T47D (cell line): ENCODE results near the gene SRD5A1.

ENCODE experiments used
- DNase-seq, 2 experiments: peaks; one replicate each; pipeline versions ENCODE4 v3.0.0 to v3.0.0-alpha.2; 2011 to 2012; ENCODE audit warnings: low read depth in 1 of 2, low spot score in 1 of 2
- JUND ChIP-seq: IDR thresholded peaks from 2 replicates; pipeline ENCODE4 v1.6.1; 2012; ENCODE audit warnings: low read depth
- in situ Hi-C: cut with HindIII; loops from 2 replicates; pipeline ENCODE4 v1.10.0; 2016; ENCODE audit warnings: low sequenced_read_pairs, low pct_unique_long_range_greater_than_20kb

SRD5A1 gene

GRCh38 chr5:6716629-6717149, 83.4 kb downstream of the SRD5A1 start:
- TF ChIP-seq JUND, result no peak
- no peak for DNase-seq
- in situ Hi-C loops, result no loop called here

GRCh38 chr5:6717247-6717646, 84.0 kb downstream of the SRD5A1 start:
- no peak for TF ChIP-seq JUND
- no peak for DNase-seq
- in situ Hi-C loops, result no loop called here

DNA sequence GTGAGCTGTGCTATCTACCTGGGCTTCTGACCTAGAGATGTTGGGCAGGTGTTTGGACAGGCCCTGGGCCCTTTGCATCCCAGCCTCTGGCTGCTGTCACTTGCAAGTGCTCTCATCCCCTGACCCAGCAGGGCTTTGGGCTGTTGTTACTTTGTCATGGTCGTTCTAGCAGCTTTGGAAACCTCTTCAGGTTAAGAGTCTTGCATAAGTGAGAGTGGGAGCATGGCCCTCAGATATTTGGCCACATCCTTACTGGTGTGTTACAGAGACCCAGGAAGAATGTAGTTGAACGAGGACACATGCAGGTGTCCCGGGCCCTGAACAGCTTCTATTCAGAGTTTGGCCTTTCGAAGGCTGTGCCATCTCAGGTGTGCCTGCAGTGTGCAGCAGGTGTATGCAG, 84.4 kb downstream of the SRD5A1 start:
- in situ Hi-C loops, result no loop called here
- TF ChIP-seq JUND, result no peak

GRCh38 chr5:6718161-6718681, 85.0 kb downstream of the SRD5A1 start:
- no peak for TF ChIP-seq JUND
- in situ Hi-C loops, result no loop called here
- no peak for DNase-seq

More for the DNA sequence above, 84.4 kb downstream of the SRD5A1 start:
- no peak for DNase-seq

DNA sequence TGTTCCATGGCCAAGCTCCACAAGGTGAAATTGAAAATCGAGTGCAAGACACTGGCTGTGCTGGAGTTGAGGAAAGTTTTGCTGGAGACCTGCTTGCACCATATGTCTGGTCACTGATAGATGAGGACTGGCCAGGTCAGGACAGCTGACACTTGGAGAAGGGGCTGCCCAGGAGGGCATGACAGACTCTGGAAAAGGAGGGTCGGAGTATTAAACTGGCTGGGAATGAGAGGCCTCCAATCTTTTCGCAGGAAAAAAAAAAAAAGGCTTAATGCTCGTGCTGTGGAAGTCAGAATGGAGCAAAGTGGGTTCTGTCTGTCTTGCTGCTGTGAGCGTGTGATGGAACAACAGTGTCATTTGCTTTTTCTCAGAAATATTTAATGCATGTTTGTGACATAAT, 85.5 kb downstream of the SRD5A1 start:
- in situ Hi-C loops, result no loop called here
- TF ChIP-seq JUND, result no peak
- no peak for DNase-seq

DNA sequence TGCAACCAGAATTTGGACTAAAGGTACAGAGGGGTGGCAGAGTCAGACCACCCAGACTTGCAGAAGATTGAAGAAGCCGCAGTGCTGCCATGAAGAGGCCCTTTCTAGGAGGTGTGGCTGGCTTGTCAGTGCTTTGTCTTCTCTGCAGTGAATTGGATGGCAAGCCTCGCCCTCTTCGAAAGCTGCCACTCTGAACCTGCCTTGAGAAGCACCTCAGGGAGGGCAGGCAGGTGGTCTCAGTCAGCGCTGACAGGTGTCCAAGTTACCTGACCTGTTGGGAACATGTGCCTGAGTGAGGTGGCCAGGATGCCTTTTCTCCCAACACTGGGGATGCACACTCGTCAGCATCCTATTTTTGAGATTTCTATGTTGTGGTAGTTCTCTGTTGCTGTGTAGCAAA, 86.2 kb downstream of the SRD5A1 start:
- no peak for DNase-seq
- in situ Hi-C loops, result no loop called here
- TF ChIP-seq JUND, result no peak

- DNase-seq, result no peak
- TF ChIP-seq JUND, result no peak
- in situ Hi-C loops, result no loop called here
Observed at GRCh38 chr5:6719896-6720560, 86.8 kb downstream of the SRD5A1 start.

DNA sequence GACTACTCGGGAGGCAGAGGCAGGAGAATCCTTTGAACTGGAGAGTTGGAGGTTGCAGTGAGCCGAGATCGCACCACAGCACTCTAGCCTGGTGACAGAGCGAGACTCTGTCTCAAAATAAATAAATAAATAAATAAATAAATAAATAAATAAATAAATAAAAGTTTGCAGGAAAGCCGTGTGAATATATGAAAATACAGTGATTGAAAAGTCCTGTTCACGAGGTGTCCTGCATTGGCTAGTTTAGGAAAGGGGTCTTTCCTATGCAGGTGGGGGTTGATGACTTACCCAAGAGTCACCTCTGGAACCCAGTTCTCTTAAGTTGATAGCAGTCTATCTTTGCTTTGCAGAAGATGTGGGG, 87.3 kb downstream of the SRD5A1 start:
- in situ Hi-C loops, result no loop called here
- no peak for DNase-seq
- TF ChIP-seq JUND, result no peak

DNA sequence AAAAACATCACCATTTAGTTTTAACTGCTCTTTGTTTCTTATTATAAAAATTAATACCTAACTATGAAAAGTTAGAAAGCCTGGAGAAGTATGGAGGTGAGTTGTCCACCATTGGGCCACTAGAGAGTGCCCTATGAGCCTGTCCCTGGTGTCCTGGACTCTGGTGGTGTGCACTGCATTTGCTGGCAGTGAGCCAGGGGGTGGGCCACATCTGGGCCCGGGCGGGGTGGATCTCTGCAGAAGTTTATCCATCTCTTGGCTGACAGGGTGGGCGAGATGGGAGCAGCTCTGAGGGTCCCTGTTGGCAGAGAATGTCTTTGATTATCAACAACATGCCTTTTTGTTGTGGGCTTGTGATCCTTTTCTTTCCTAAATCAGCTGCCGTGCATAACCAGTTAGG, 88.2 kb downstream of the SRD5A1 start:
- in situ Hi-C loops, result no loop called here
- no peak for TF ChIP-seq JUND
- no peak for DNase-seq

DNA sequence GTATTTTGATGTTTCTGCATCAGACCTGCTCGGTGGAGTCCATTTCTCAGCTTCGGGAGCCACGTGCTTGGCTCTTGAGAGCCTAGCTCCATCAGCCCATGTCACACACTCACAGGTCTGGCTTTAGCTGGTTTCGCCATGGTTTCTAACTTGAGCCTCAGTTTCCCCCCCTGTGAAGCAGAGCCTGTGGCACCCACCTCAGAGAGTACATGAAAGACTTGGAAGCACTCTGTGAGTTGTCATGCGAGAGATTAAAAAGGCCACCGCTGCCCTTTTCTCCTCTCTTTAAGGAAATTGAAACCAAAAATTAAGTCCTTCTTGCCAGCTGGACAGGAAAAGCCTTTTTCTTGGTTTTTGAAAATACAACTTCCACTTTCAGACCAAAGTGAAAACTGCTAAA, 88.8 kb downstream of the SRD5A1 start:
- in situ Hi-C loops, result no loop called here
- no peak for DNase-seq
- TF ChIP-seq JUND, result no peak

GRCh38 chr5:6723122-6723815, 90.0 kb downstream of the SRD5A1 start:
- DNase-seq, result no peak
- in situ Hi-C loops, result no loop called here
- TF ChIP-seq JUND, result no peak

DNA sequence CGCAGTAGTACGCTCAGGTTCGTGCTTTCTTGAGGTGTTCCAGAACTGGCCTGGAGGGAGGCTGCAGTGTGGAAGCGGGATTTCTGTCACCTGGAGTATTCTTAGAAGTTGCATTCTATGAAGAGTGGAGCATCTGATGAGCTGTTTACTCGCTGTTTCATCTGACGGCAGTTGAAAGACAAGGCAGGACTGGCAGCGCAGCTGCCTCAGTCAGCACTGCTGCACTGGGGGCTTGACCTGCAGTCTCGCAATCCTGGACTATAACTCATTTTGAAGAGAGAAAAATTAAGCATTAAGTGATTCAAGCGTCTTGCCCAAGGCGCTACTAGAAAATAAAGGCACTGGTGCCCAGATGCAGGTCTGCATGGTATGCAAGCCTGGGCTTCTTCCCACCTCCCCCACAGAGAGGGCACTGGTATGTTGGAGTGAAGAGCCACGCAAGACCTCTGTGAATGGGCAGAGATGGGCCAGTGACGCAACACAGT, 90.6 kb downstream of the SRD5A1 start:
- TF ChIP-seq JUND, result no peak
- in situ Hi-C loops, result no loop called here
- DNase-seq, result no peak
